GM10266 (cell line): ENCODE data around the gene TKFC.

ENCODE experiments used
- DNase-seq: peaks from one replicate; pipeline ENCODE4 v3.0.0; 2012; ENCODE audit errors: extremely low spot score
- TF ChIP-seq, protein P1 (sequence below): IDR thresholded peaks from 2 replicates; pipeline ENCODE4 v1.5.1; 2012; ENCODE audit warnings: mild to moderate bottlenecking, low read depth; ENCODE audit not compliant: control insufficient read depth, insufficient read depth; ENCODE audit errors: missing control alignments

TKFC gene

DNA sequence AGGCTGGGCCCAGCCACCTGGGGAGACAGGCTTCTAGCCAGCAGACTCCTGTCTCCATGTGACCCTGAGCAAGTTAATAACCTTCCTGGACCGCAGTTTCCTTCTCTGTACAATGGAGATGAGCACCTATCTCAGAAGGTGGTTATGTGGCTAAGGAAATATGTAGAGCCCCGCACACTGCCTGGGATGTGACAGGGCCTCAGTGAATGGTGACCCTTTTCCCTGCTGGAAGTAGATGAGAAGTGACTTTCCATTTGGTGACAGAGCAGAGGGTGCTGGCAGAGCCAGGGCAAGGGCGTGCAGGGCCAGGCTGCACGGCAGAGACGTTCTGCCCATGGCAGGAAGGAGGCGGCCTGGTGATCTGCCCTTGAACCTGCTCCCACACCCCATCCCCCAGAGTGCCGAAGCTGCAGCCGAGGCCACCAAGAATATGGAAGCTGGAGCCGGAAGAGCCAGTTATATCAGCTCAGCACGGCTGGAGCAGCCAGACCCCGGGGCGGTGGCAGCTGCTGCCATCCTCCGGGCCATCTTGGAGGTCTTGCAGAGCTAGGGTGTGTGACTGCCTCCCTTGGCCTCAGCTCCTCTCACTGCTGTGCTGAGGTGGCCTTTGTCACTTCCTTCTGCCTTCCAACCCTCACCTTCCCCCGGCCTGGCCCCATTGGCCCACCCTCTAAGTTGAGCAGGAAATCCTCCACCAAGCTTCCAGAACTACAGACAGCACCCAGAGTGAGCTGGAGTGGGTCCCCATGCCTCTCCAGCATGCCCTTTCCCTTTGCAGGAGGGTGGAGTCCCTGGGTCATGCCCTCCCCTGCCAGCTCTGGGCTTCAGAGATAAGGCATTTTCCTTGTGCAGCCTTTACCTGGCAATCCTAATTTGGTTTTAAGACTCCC is 13.2 kb downstream of the TKFC start:
- TF ChIP-seq, protein P1, sequence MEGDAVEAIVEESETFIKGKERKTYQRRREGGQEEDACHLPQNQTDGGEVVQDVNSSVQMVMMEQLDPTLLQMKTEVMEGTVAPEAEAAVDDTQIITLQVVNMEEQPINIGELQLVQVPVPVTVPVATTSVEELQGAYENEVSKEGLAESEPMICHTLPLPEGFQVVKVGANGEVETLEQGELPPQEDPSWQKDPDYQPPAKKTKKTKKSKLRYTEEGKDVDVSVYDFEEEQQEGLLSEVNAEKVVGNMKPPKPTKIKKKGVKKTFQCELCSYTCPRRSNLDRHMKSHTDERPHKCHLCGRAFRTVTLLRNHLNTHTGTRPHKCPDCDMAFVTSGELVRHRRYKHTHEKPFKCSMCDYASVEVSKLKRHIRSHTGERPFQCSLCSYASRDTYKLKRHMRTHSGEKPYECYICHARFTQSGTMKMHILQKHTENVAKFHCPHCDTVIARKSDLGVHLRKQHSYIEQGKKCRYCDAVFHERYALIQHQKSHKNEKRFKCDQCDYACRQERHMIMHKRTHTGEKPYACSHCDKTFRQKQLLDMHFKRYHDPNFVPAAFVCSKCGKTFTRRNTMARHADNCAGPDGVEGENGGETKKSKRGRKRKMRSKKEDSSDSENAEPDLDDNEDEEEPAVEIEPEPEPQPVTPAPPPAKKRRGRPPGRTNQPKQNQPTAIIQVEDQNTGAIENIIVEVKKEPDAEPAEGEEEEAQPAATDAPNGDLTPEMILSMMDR: no peak
- no peak for DNase-seq

DNA sequence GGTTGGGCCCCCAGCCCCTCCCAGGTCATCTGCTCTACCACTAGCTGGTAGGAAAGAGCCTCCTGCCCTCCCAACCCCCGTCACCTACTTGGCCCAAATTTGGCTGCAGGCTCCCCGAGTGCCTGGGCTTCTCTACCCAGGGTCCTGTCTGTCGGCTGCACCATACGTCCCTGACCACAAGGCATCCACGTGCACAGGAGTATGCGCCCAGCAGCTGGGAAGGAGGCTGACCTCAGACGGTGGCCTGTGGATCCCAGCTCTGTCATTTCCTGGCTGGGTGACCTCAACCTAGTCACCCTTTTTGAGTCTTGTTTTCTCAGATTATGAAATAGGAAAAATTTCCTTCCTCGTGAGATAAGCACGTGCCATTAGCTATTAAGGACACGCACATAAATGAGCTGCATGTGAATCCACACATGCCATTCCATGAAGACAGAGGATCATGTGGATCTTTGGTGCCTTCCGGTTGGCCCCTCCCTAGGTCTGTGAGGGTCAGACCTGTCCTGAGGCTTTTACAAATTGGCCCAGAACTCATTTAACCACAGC is 15.0 kb downstream of the TKFC start:
- TF ChIP-seq, protein P1: no peak
- DNase-seq: no peak

DNA sequence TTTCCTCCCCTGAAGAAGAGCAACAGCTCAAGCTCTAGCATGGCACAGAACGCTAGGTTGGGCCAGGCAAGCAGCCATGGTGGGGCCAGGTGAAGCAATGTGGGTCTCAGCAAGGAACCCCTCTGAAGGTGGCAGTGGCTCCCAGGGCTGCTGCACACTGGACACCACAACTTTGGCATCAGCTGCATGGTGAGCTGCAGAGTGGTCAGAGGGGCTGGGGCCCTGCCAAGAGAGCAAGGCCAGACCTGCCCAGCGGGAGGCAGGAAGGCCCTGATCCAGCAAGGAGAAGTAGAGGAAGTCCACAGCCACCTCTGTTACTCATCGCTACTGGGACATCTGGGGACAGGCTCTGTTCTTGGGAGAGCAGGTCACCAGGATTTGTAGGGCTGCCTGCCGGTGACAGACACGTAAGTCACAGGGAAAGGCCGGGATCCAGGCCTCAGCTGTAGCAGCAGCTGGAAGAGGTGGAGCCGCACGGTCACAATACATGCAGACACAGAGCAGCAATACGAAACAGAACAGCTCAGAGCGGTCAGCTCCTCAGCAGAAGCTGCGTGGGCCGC is 16.2 kb downstream of the TKFC start:
- no peak for DNase-seq
- TF ChIP-seq, protein P1: no peak

DNA sequence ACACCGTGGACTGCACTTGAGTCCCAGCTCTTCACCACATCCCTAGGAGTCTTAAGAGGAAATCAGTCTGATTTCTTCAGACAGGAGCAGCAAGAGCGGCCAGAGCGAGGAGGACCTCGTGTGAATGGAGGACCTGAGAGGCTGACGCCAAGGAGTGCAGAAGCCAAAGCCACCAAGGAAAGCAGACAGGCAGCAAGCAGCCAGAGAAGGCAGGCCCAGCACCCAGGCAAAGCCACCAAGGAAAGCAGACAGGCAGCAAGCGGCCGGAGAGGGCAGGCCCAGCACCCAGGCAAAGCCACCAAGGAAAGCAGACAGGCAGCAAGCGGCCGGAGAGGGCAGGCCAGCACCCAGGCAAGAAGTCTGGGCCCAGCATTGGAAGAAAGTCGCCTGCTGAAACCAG is 16.9 kb downstream of the TKFC start:
- DNase-seq: no peak
- TF ChIP-seq, protein P1: no peak

DNA sequence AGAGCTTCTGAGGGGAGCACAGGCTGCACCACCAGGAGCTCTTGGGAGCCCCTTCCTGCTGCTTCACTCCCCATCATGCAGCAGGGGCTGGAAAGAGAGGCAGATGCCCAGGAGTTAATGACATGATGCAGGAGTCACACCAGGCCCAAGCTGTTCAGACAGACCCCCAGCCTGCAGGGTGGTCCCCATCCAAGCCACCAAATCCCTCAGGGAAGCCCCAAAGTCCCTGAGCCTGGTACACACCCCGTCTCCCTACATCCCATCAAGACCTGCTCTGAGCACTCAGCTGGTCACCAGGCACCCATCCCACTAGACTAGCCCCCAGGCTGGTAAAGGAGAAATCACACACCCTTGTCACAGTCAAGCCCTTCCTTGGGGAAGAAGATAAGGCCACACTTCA is 17.3 kb downstream of the TKFC start:
- DNase-seq: no peak
- TF ChIP-seq, protein P1: no peak

DNA sequence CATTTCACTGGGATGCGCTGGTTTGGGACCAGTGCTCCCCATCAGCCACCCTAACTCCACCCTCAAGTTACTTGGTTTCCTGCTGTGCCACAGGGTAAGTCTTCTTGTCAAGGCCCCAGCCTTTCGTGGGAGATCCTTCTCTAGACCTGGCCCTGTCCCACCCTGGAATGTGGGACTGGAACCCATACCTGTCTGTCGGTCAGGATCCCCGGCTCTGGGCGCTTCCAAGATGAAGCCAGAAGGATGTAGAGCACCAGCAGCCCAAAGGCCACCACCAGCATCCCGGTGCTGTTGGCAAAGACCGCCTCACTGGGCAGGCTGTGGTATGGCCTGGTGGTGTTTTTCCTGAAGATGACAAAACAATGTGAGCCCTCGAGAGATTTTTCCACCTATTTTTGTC is 17.8 kb downstream of the TKFC start:
- TF ChIP-seq, protein P1: no peak
- DNase-seq: no peak

DNA sequence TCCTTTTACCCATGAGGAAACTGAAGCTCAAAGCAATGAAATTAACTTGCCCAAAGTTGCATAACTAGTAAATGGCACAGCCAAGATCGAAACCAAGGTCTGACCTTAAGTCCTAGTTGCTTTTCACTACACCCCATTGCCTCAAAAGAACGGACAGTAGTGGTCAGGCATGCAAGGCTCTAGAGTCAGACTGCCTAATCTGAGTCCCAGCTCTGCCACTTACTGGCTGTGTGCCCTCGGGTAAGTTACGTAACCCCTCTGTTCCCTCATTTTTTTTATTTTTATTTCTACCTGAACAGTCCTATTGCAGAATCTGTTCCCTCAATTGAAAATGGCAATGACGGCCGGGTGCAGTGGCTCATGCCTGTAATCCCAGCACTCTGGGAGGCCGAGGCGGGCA is 19.0 kb downstream of the TKFC start:
- no peak for DNase-seq
- TF ChIP-seq, protein P1: no peak
